Peyer's patch (tissue), 4 donors: ENCODE measurements around the gene WDFY4.

ENCODE experiments used
- CTCF ChIP-seq, 6 experiments: fragments of 450-650 bp in 4 of 6; fragments of 200-600 bp in 2 of 6; sonication (generic) in 1 of 6; IDR thresholded peaks; one replicate each; pipeline ENCODE4 v1.5.1; 2017 to 2019; ENCODE audit warnings: antibody characterized with exemption in 6 of 6, mild to moderate bottlenecking in 3 of 6, moderate library complexity in 1 of 6
- POLR2A ChIP-seq, 2 donors: fragments of 450-650 bp; IDR thresholded peaks; one replicate each; pipeline ENCODE4 v1.5.1; 2017; ENCODE audit warnings: antibody characterized with exemption in 2 of 2, mild to moderate bottlenecking in 2 of 2, moderate library complexity in 2 of 2

GRCh38 chr10:48804740-48805182 is 120.1 kb downstream of the WDFY4 start:
- TF ChIP-seq CTCF (IDR thresholded peaks at IDR 0.05) (no peak), POLR2A (IDR thresholded peaks at IDR 0.05) (no peak)
